Keratinocyte (primary cell): ENCODE data around the gene FANK1. TPM values are rescaled to one million over a fixed set of nuclear protein-coding genes. Genes with fewer than 3 reads are reported as not detected.

Experiments used
- DNase-seq: peaks from one replicate; pipeline ENCODE4 v3.0.0-alpha.2; 2011; ENCODE audit warnings: low read depth, missing footprints, low spot score
- FAIRE-seq: peaks from 2 replicates; lab custom pipeline; 2011; peaks lifted over from hg19 to GRCh38; lab: Jason Lieb, UNC
- H2AFZ ChIP-seq: 2 replicates; pipeline ENCODE4 v1.6.0; 2012; ENCODE audit warnings: low read length, control low read depth, inconsistent platforms; ENCODE audit not compliant: control insufficient read depth
- H3K27ac ChIP-seq: 2 replicates; pipeline ENCODE4 v1.5.1; 2011; ENCODE audit warnings: low read length; ENCODE audit not compliant: control insufficient read depth, insufficient read depth
- H3K27me3 ChIP-seq: 3 replicates; pipeline ENCODE4 v1.6.0; 2011; ENCODE audit warnings: low read length; ENCODE audit not compliant: control insufficient read depth, insufficient read depth; ENCODE audit errors: extremely low read depth
- H3K36me3 ChIP-seq, 2 experiments: 2 replicates in 1 of 2; 3 replicates in 1 of 2; pipeline ENCODE4 v1.5.1; 2011; ENCODE audit warnings: low read length in 2 of 2, mild to moderate bottlenecking in 1 of 2; ENCODE audit not compliant: control insufficient read depth in 2 of 2, insufficient read depth in 2 of 2; ENCODE audit errors: extremely low read depth in 1 of 2
- H3K4me1 ChIP-seq: 3 replicates; pipeline ENCODE4 v1.5.1; 2011; ENCODE audit warnings: low read length; ENCODE audit not compliant: control insufficient read depth, insufficient read depth; ENCODE audit errors: extremely low read depth
- H3K4me2 ChIP-seq: 3 replicates; pipeline ENCODE4 v1.6.0; 2011; ENCODE audit warnings: low read depth, low read length; ENCODE audit not compliant: control insufficient read depth, insufficient read depth; ENCODE audit errors: extremely low read depth
- H3K4me3 ChIP-seq, 3 experiments: fragments of 200-600 bp in 1 of 3; sonication (generic) in 1 of 3; 2 replicates in 2 of 3; 3 replicates in 1 of 3; pipeline ENCODE4 v1.5.1; 2011 to 2016; ENCODE audit warnings: low read length in 3 of 3, mild to moderate bottlenecking in 3 of 3, control low read depth in 2 of 3, inconsistent platforms in 1 of 3, low read depth in 1 of 3, mixed read lengths in 1 of 3, mixed run types in 1 of 3, moderate library complexity in 1 of 3; ENCODE audit not compliant: control insufficient read depth in 2 of 3, insufficient read depth in 2 of 3; ENCODE audit errors: extremely low read depth in 1 of 3
- H3K79me2 ChIP-seq: 2 replicates; pipeline ENCODE4 v1.6.0; 2012; ENCODE audit warnings: low read length; ENCODE audit not compliant: control insufficient read depth, insufficient read depth
- H3K9ac ChIP-seq: 3 replicates; pipeline ENCODE4 v1.6.0; 2011; ENCODE audit warnings: low read length; ENCODE audit not compliant: control insufficient read depth, insufficient read depth; ENCODE audit errors: extremely low read depth
- H3K9me1 ChIP-seq: 3 replicates; pipeline ENCODE4 v1.6.0; 2011; ENCODE audit warnings: low read length; ENCODE audit not compliant: control insufficient read depth, insufficient read depth; ENCODE audit errors: extremely low read depth
- H3K9me3 ChIP-seq: 2 replicates; pipeline ENCODE4 v1.5.1; 2012; ENCODE audit warnings: low read depth, low read length; ENCODE audit not compliant: control insufficient read depth
- H4K20me1 ChIP-seq: 3 replicates; pipeline ENCODE4 v1.6.0; 2011; ENCODE audit warnings: low read length; ENCODE audit not compliant: control insufficient read depth, insufficient read depth; ENCODE audit errors: extremely low read depth
- EZH2 ChIP-seq: IDR thresholded peaks from one replicate; pipeline ENCODE4 v1.6.1; 2012; ENCODE audit warnings: inconsistent platforms, mild to moderate bottlenecking, low read length, moderate library complexity
- dilution Hi-C: fragments of 300-500 bp; cut with MboI; formaldehyde crosslinking; loops from one replicate; pipeline ENCODE4 v1.7.0; 2020; ENCODE audit warnings: low sequenced_read_pairs; ENCODE audit not compliant: extremely low pct_ligation_motif_present
- polyA plus RNA-seq, 5 experiments: library from polyadenylated mRNA; depleted of rRNA in 3 of 5; stranded (reverse) in 3 of 5; stranded (forward) in 1 of 5; unstranded in 1 of 5; fragments of >200 nt; gene quantifications; 1 replicate in 1 of 5; 2 replicates in 3 of 5; 3 replicates in 1 of 5; pipeline versions ENCODE4 v1.2.1 to v1.2.3, GENCODE V29; 2011 to 2012; ENCODE audit warnings: missing spikeins in 2 of 5, low read depth in 1 of 5, low replicate concordance in 1 of 5
- TF ChIP-seq, protein P1 (sequence below), 3 experiments: IDR thresholded peaks in 1 of 3; conservative IDR thresholded peaks in 1 of 3; optimal IDR thresholded peaks in 1 of 3; 2 replicates in 2 of 3; 3 replicates in 1 of 3; pipeline versions ENCODE3 to v1.5.1; 2011; ENCODE audit warnings: low read length in 3 of 3, mild to moderate bottlenecking in 3 of 3, moderate library complexity in 2 of 3, control low read depth in 1 of 3, inconsistent platforms in 1 of 3; ENCODE audit not compliant: insufficient read depth in 2 of 3; ENCODE audit errors: extremely low read depth in 1 of 3

FANK1 gene
- polyA plus RNA-seq, 1 donor (not counting 4 experiments of a cell fraction or from before 2014, with no cell fraction given) = 13.4 TPM

DNA sequence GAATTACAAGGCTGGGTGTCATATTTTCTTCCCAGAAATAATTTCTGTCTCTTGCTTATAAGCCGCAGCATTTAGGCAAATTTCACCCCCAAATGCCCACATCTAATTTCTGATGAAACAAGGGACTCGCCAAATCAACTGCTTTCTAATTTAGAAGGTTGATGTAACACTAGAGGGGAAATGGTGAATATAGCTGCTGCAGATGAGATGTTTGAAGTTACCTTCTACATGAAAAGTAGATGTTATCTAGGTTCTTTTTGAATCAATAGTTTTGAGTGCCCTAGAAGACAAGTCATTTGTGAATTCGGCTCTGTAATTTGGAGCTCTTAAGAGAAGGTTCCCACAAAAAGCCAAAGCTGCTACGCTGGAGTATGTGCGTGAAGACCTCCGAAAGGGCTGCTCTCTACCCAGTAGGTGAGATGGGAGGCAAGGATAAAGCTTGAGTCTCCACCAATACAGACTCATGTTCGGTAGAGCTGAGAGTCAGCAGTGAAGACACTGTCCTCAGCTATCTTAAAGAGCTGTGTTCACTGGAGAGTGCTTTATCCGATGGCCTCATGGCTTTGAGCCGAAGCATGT lies 99.5 kb downstream of the FANK1 start:
- no peaks in the 10 kb centered on the region for H4K20me1 ChIP-seq
- dilution Hi-C loops = no loop called here
- no peaks in the 10 kb centered on the region for H3K9me3 ChIP-seq
- TF ChIP-seq EZH2 = no peak
- TF ChIP-seq, protein P1, sequence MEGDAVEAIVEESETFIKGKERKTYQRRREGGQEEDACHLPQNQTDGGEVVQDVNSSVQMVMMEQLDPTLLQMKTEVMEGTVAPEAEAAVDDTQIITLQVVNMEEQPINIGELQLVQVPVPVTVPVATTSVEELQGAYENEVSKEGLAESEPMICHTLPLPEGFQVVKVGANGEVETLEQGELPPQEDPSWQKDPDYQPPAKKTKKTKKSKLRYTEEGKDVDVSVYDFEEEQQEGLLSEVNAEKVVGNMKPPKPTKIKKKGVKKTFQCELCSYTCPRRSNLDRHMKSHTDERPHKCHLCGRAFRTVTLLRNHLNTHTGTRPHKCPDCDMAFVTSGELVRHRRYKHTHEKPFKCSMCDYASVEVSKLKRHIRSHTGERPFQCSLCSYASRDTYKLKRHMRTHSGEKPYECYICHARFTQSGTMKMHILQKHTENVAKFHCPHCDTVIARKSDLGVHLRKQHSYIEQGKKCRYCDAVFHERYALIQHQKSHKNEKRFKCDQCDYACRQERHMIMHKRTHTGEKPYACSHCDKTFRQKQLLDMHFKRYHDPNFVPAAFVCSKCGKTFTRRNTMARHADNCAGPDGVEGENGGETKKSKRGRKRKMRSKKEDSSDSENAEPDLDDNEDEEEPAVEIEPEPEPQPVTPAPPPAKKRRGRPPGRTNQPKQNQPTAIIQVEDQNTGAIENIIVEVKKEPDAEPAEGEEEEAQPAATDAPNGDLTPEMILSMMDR (optimal IDR thresholded peaks at IDR 0.05 in 1 of 3, IDR thresholded peaks at IDR 0.05 in 1 of 3, conservative IDR thresholded peaks at IDR 0.05 in 1 of 3; ENCODE audit: extremely low read depth in 1 of 3, insufficient read depth in 2 of 3, low read length in 3 of 3) = no peak
- no peak overlapping the region for H3K27ac ChIP-seq
- no peaks in the 10 kb centered on the region for H3K27me3 ChIP-seq
- no peak overlapping the region for H3K4me2 ChIP-seq
- no peak overlapping the region for H2AFZ ChIP-seq
- no peak overlapping the region for H3K4me3 ChIP-seq
- H3K9ac ChIP-seq = no peak overlapping the region
- H3K9me1 ChIP-seq = no peaks in the 10 kb centered on the region
- FAIRE-seq (no peak), DNase-seq (no peak)
- no peaks in the 10 kb centered on the region for H3K4me1 ChIP-seq
- H3K79me2 ChIP-seq = no peaks in the 10 kb centered on the region
- H3K36me3 ChIP-seq = no peaks in the 10 kb centered on the region

DNA sequence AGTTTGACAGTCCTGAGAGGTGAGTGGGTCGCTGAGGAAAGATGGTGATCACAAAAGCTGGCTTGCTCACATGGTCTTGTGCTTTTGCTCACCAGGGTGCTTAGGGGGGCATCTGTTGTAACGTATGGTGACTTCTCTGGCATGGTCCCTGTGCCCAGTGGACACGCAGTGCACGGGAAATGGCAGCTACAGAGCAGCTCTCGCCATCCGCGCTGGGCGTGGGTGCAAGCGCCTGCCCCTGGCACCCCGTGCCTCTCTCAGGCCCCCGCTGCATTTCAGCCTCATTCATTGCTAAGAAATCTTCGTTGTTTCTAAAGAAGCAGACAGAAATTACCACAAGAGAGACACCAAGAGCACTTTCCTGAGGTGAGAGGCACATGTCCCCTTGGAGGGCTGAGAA lies 101.2 kb downstream of the FANK1 start:
- H2AFZ ChIP-seq = no peak overlapping the region
- H3K4me3 ChIP-seq = no peak overlapping the region
- no peaks in the 10 kb centered on the region for H3K27me3 ChIP-seq
- no peaks in the 10 kb centered on the region for H3K9me1 ChIP-seq
- H3K79me2 ChIP-seq = no peaks in the 10 kb centered on the region
- no peaks in the 10 kb centered on the region for H3K36me3 ChIP-seq
- no peak overlapping the region for H3K9ac ChIP-seq
- no peak overlapping the region for H3K4me2 ChIP-seq
- TF ChIP-seq, protein P1 (optimal IDR thresholded peaks at IDR 0.05 in 1 of 3, IDR thresholded peaks at IDR 0.05 in 1 of 3, conservative IDR thresholded peaks at IDR 0.05 in 1 of 3; ENCODE audit: extremely low read depth in 1 of 3, insufficient read depth in 2 of 3, low read length in 3 of 3) = no peak
- TF ChIP-seq EZH2 = no peak
- no peaks in the 10 kb centered on the region for H3K4me1 ChIP-seq
- H4K20me1 ChIP-seq = no peaks in the 10 kb centered on the region
- H3K27ac ChIP-seq = no peak overlapping the region
- FAIRE-seq = no peak
- dilution Hi-C loops = no loop called here
- DNase-seq = no peak
- H3K9me3 ChIP-seq = no peaks in the 10 kb centered on the region
